ENCODE data around the gene NAPB. TPM values are rescaled to one million over a fixed set of nuclear protein-coding genes. Genes with fewer than 3 reads are reported as not detected.

The NAPB gene
- total and polyA plus RNA-seq, 2 of the 8 experiments (the other 6 are each of a cell fraction or from before 2014, with no cell fraction given), result 6.2 to 12.3 TPM

- Histone ChIP-seq H3K4ac (replicated peaks; ENCODE audit: insufficient read length, low read depth, low read length) (no peak overlapping the region), H3K23ac (ENCODE audit: insufficient read length) (no peak overlapping the region), H3K36me3 (ENCODE audit: control insufficient read depth in 2 of 4, insufficient read depth in 4 of 4, low read length in 3 of 4) (no peaks in the 10 kb centered on the region), H2BK12ac (ENCODE audit: low read depth, low read length) (no peak overlapping the region), H3K79me1 (ENCODE audit: low read depth, low read length) (no peaks in the 10 kb centered on the region), H3K9ac (replicated peaks in 1 of 4; ENCODE audit: extremely low read depth in 1 of 4, low read depth in 3 of 4, low read length in 3 of 4) (no peak overlapping the region), H3K9me3 (ENCODE audit: insufficient read depth in 2 of 2, low read depth in 1 of 2, low read length in 1 of 2) (peaks cover 0 to 4% of the 10 kb centered on the region in 2 experiments; a peak in 3 of 4 replicates), H3K4me2 (ENCODE audit: insufficient read depth in 1 of 2, low read depth in 2 of 2, low read length in 2 of 2) (no peak overlapping the region), H3K4me1 (replicated peaks in 1 of 4; ENCODE audit: control insufficient read depth in 3 of 4, insufficient read depth in 4 of 4, low read length in 3 of 4) (peaks cover 0 to 5% (median 0%) of the 10 kb centered on the region in 4 experiments; a peak in 2 of 7 replicates), H4K8ac (ENCODE audit: extremely low read depth, insufficient read depth, low read length) (no peak overlapping the region), H2BK20ac (ENCODE audit: low read length) (no peak overlapping the region), H4K20me1 (replicated peaks in 1 of 2; ENCODE audit: control insufficient read depth in 1 of 2, insufficient read depth in 2 of 2, low read length in 2 of 2) (no peaks in the 10 kb centered on the region), H2AFZ (ENCODE audit: low read length) (no peak overlapping the region), H3K27ac (ENCODE audit: low read depth, low read length) (no peak overlapping the region), H2AK5ac (ENCODE audit: low read depth, low read length) (no peak overlapping the region), H4K91ac (replicated peaks; ENCODE audit: insufficient read length, low read length) (no peak overlapping the region), H2BK15ac (ENCODE audit: low read length) (no peak overlapping the region), H4K5ac (ENCODE audit: insufficient read length, low read depth, low read length) (no peak overlapping the region), H3K23me2 (ENCODE audit: low read depth, low read length) (no peaks in the 10 kb centered on the region), H3K18ac (ENCODE audit: extremely low read depth, low read length) (no peak overlapping the region), H3K4me3 (ENCODE audit: extremely low read depth in 1 of 4, insufficient read depth in 2 of 4, low read depth in 3 of 4, low read length in 4 of 4) (no peak overlapping the region), H2BK120ac (replicated peaks; ENCODE audit: low read depth, low read length) (no peak overlapping the region), H2BK5ac (ENCODE audit: low read depth, low read length) (no peak overlapping the region), H3K27me3 (replicated peaks in 1 of 4; ENCODE audit: control insufficient read depth in 3 of 4, extremely low read depth in 1 of 4, insufficient read depth in 3 of 4, low read length in 3 of 4) (no peaks in the 10 kb centered on the region), H3K79me2 (ENCODE audit: control insufficient read depth in 1 of 2, insufficient read depth in 2 of 2, low read length in 2 of 2) (no peaks in the 10 kb centered on the region), H3K14ac (ENCODE audit: insufficient read length) (no peak overlapping the region), H3K56ac (replicated peaks; ENCODE audit: insufficient read length, low read depth, low read length) (no peak overlapping the region)
- FAIRE-seq, result no peak
- no peak for TF ChIP-seq JUN (IDR thresholded peaks at IDR 0.05; ENCODE audit: low read depth, low read length)
- no peak for TF ChIP-seq TBP (IDR thresholded peaks at IDR 0.05; ENCODE audit: low read depth, low read length)
- TF ChIP-seq RXRA (IDR thresholded peaks at IDR 0.05; ENCODE audit: insufficient read depth, low read depth, low read length), result peak; percentile 82; the same call in 1 of the 2 replicates
- no peak for TF ChIP-seq MAX (IDR thresholded peaks at IDR 0.05)
- no peak for TF ChIP-seq ATF3 (IDR thresholded peaks at IDR 0.05; ENCODE audit: insufficient read depth, low read depth, low read length)
- 75% methylated on average over 3 of the region's 3 CpGs; no CpG with 5 or more reads in 1 of the 2 experiments for WGBS, 2 experiments (ENCODE audit: extremely low coverage in 1 of 2, insufficient coverage in 1 of 2, insufficient read length in 1 of 2, insufficient replicate concordance in 2 of 2, low coverage in 1 of 2, low lambda C conversion rate in 2 of 2, missing lambda C conversion rate in 1 of 2)
- ChIA-PET POLR2A (ENCODE audit: partially characterized antibody) (no interaction called here), CTCF (ENCODE audit: partially characterized antibody) (interaction anchor here (0.6 kb wide), 1 partner anchor 126 kb away, joined by 3 read pairs; no protein-coding TSS in a partner anchor)
- DNase-seq (ENCODE audit: low read depth in 1 of 2, low spot score in 2 of 2), result no peak
Observed at GRCh38 chr20:23334111-23334510, 87.2 kb downstream of the NAPB start.
